Measurements from ENCODE around the gene LNX2.

LNX2 gene

GRCh38 chr13:27620377-27621115, at the start of gene LNX2:
Gene LNX2, minus strand, starts transcription at chr13:27620529. Its CDS starts 38,826 bp downstream, at chr13:27581703.
- peak; percentile 96 to 97 for DNase-seq

GRCh38 chr13:27667946-27668345, 47.6 kb upstream of the LNX2 start:
- no peak for DNase-seq

GRCh38 chr13:27666951-27667350, 46.6 kb upstream of the LNX2 start:
- DNase-seq, result no peak

GRCh38 chr13:27665761-27666160, 45.4 kb upstream of the LNX2 start:
- no peak for DNase-seq

- no peak for DNase-seq
These were observed 45.0 kb upstream of the LNX2 start for GRCh38 chr13:27665333-27665732.

GRCh38 chr13:27663947-27664346, 43.6 kb upstream of the LNX2 start:
- DNase-seq, result no peak

GRCh38 chr13:27662738-27663470, 42.6 kb upstream of the LNX2 start:
- no peak for DNase-seq

- DNase-seq, result no peak
These were observed 40.7 kb upstream of the LNX2 start for GRCh38 chr13:27661017-27661416.

- DNase-seq, result no peak
These were observed 40.2 kb upstream of the LNX2 start for GRCh38 chr13:27660511-27660910.

GRCh38 chr13:27659145-27659865, 39.0 kb upstream of the LNX2 start:
- no peak for DNase-seq

- DNase-seq, result no peak
These were observed 38.2 kb upstream of the LNX2 start for GRCh38 chr13:27658546-27658945.

- no peak for DNase-seq
These were observed 37.4 kb upstream of the LNX2 start for GRCh38 chr13:27657724-27658123.

GRCh38 chr13:27654816-27655215, 34.5 kb upstream of the LNX2 start:
- DNase-seq, result no peak

GRCh38 chr13:27654059-27654458, 33.7 kb upstream of the LNX2 start:
- no peak for DNase-seq

GRCh38 chr13:27650312-27650711, 30.0 kb upstream of the LNX2 start:
- no peak for DNase-seq

GRCh38 chr13:27644302-27644701, 24.0 kb upstream of the LNX2 start:
- no peak for DNase-seq

- no peak for DNase-seq
These were observed 23.2 kb upstream of the LNX2 start for GRCh38 chr13:27643334-27644132.

GRCh38 chr13:27641711-27642502, 21.6 kb upstream of the LNX2 start:
- no peak for DNase-seq

GRCh38 chr13:27639186-27639585, 18.9 kb upstream of the LNX2 start:
- no peak for DNase-seq

GRCh38 chr13:27638521-27638920, 18.2 kb upstream of the LNX2 start:
- DNase-seq, result no peak

GRCh38 chr13:27638001-27638400, 17.7 kb upstream of the LNX2 start:
- no peak for DNase-seq

GRCh38 chr13:27637289-27637626, 16.9 kb upstream of the LNX2 start:
- no peak for DNase-seq

Data from CD4-positive, alpha-beta T cell treated with Interleukin-1 beta for 1 hour (primary cell).